ENCODE measurements around the gene NSD2.

- TF ChIP-seq POLR2AphosphoS5 (IDR thresholded peaks at IDR 0.05; ENCODE audit: borderline replicate concordance, low read depth, low read length) (no peak), EZH2 (IDR thresholded peaks at IDR 0.05) (no peak)
Measured at GRCh38 chr4:1976416-1977352, 105.5 kb downstream of the NSD2 start.
